Sigmoid colon (tissue), 4 donors: Measurements from ENCODE around the gene ADAM33.

Experiments used
- CTCF ChIP-seq, 4 experiments: fragments of 450-650 bp in 3 of 4; fragments of 200-600 bp in 1 of 4; IDR thresholded peaks; one replicate each; pipeline ENCODE4 v1.5.1; 2016 to 2019; ENCODE audit warnings: antibody characterized with exemption in 4 of 4, mild to moderate bottlenecking in 3 of 4, moderate library complexity in 2 of 4
- EP300 ChIP-seq, 4 donors: sonication (generic); formaldehyde crosslinking; IDR thresholded peaks; one replicate each; pipeline ENCODE4 v1.6.1; 2017; ENCODE audit warnings: antibody characterized with exemption in 4 of 4
- POLR2AphosphoS5 ChIP-seq, 4 donors: sonication (generic); formaldehyde crosslinking; IDR thresholded peaks; one replicate each; pipeline ENCODE4 v1.6.1; 2017; ENCODE audit warnings: antibody characterized with exemption in 4 of 4

- TF ChIP-seq EP300 (IDR thresholded peaks at IDR 0.05) (no peak), CTCF (IDR thresholded peaks at IDR 0.05) (no peak), POLR2AphosphoS5 (IDR thresholded peaks at IDR 0.05) (no peak)
These were observed 34.3 kb downstream of the ADAM33 start for GRCh38 chr20:3647473-3647872.
